HG03103 (cell line): Measurements from ENCODE around the gene CDK2AP2.

Experiments
- ATAC-seq: cut with Tn5 transposase; IDR thresholded peaks from one replicate; pipeline ENCODE4 v1.9.1; 2021; ENCODE audit warnings: low read depth; ENCODE audit not compliant: unreplicated experiment

CDK2AP2 gene

DNA sequence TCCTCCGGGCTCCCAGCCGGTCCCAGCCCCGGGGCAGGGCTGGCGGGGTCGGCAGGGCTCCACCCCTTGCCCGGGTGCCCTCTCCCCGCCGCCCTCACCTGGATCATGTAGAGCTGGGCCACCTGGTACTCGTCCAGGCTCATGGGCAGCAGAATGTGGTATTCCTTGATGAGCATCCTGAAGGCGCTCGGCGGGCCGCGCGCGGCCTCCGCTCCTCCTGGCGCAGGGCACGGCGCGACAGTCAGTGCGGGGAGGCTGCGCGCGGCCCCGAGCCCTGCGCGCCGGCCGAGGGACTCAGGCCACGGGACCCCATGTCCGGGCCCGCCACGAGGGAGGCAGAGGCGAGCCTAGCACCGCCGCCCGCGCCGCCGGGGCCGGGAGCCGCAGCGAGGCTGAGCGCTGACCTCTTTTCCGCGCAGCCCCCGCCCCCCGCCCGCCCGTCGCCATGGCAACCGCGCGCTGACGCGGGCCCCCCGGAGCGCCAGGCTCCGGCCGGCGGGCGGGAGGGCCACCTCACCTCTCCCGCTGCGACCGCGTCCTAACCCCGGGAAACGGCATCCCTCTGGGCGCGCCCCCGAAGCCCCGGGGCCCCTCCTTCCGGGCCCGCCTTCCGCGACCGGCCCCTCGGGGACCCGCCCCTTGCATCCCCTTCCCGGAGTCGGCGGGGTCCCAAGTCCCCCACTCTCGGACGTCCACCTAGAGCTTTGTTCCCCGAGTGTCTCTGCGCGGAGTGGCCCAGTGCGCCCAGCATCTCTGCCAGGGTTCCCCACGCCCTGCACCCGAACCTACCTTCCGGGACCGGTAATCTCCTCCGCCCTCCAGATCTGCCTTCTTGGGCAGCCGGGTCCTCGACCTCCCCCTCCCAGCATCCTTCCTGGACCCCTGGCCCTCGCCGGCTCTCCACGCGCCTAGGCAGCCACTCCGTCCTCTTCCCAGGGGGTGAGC, 3.7 kb downstream of the CDK2AP2 start:
- no peak for ATAC-seq

DNA sequence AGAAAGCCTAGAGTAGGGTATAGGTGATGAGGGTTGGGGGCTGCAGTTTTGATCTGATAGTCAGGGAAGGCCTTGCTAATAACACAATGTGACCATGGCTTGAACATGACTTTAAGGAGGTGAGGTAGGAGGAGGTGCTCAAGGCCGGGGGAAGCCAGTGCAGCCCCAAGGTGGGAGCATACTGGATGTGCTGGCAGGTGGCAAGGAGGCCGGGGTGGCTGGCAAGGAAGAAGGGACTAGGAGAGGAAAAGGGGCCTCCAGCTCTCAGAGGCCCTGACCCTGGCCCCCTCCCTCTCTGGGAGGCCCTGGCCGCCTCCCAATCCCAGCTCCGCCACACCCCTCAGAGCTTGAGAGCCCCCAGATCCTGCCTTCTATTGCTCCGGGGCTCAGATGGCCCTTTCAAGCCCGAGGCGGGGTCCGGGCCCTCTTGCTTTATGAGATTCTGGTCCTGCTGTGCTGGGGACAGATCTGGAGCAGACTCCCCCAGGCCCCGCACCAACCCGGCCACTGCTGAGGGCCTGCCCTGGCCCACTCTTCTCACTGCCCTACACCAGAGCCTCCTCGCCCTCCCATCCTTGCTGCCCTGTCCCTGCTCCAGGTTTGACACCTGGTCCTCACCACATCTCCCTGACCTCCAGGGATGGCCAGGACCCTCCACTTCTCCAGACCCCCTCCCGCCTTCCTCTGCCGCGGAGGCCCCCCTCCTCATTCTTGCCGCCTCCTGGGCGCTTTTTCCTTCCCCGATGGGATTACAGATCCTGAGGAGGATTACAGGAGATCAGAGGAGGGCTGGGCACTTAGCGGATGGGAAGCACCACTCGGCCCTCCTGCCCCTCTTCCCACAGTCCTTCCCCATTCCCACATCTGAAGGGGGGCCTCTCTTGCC, 4.6 kb downstream of the CDK2AP2 start:
- ATAC-seq = no peak

- no peak for ATAC-seq
Measured at GRCh38 chr11:67502328-67502979, 5.5 kb downstream of the CDK2AP2 start.

DNA sequence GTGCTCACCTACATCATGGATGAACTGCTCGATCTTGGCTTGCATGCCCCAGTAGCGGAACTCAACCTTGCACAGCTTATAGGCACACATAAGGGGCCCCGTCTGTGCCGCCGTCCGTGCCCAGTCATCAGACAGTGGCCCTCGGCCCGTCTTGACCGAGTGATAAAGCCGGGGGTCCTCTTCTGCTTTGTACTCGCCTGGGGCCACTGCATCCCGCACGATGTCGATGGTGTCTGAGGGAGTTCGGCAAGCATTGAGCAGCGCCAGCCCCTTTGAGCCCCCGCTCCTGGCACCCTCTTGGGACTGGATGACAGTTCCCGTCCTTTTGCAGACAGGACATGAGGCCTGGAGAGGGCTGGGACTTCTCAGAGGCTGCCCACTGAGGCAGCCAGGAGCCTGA, 6.1 kb downstream of the CDK2AP2 start:
- ATAC-seq = no peak

DNA sequence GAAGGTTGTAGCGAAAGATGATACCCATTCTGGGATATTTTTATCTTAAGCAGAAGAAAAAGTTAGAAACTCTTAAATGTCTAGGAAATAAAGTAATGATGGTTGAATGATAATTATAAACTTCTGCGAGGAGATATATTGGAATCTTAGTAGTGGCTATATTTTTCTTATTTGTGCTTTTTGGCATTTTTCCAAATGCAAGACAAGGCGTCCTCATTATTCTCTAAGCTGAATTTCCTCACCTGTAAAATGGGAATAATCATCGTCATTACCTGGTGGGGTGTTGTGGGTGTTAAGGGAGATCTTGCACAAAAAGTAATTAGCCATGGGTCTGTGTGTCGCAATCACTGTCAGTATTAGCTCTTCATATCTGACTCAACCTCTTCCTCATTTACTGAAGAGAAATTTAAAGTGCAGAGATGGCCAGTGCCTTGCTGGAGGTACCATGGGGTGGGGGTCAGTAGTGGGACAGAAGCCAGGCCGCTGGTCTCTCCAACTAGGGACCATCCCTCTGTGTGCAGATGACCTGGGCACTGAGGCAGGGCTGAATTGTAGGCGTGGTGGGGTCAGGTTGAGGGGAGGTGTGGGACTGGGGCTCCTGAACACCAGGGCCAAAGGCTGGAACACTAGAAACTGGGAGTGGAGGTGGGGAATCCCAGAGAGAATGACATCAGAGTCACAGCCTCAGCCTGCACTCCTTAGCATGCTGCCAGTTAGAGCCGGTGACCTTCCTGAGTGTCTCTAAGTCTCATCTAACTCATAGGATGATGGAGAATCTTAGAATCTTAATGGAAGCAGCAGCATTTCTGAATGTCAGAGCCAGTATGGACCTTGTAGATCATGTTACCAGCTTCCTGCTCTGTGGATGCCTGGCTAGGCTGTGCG, 6.9 kb downstream of the CDK2AP2 start:
- no peak for ATAC-seq

DNA sequence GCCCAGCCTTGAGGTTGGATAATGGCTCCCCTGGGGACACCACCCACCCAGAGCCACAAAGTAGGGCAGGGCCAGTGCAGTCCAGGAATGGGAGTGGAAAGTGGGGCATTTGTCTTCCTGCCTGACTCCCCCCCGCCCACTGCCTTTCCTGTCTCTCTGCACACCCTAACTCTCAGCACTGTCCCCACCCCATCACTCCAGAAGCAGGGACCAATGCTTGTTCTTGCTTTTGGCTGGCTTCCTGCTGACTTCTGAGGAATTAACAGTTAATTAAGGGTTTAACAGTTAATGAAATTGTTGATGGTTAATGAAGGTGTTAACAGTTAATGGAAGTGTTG, 7.5 kb downstream of the CDK2AP2 start:
- no peak for ATAC-seq

- no peak for ATAC-seq
Measured at GRCh38 chr11:67499808-67500483, 8.0 kb downstream of the CDK2AP2 start.

DNA sequence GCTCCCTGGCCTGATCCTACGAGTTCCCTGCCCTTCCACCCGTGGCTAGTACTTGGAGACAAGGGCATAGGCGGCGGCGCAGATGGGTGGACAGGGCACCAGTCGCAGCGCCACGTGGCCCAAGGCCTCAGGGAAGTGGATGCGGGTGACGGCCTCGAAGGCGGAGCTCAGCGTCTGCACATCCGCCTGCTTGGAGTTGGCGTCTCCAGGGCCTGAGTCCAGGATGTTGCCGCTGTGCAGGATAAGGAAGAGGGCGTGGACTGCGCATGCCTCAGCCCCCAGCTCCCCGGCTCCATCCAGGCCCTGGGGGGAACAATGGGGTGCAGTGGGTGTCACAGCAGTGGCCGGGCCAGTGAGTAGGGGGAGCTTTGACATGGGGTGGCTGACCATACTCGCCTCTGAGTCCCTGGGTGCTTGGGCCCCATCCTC, 9.4 kb downstream of the CDK2AP2 start:
- ATAC-seq = no peak

DNA sequence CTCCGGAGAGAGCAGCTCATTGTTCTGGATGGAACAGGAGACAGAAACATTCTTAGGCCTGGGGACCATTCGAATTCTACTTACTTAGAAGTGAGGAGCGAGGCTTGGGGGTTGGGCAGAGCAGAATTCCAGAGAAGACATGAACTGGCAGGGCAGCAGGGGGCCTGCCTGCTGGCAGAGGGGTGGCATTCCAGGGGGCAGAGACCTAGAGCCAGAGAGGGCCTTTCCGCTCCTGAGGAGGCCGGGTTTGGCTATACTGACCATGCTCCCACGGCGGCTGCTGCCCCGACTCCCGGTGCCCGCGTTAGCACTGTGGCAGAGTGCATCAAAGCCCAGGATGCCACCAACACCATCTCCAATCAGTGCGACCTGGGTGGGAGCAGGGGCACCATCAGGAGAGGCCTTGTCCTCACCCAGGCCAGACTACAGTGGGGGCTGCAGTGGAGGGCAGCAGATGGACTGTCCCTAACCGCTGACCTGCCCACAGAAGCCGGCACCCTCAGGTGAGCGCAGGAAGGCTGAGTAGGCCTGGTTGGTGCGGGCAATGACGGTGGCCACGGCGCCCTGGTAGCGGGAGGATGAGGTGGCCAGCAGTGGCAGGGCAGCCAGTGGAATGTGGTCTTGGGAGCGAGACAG, 10.2 kb downstream of the CDK2AP2 start:
- ATAC-seq = no peak

GRCh38 chr11:67496113-67496512, 11.8 kb downstream of the CDK2AP2 start:
- ATAC-seq = no peak

- ATAC-seq = no peak
Measured at GRCh38 chr11:67495234-67496005, 12.5 kb downstream of the CDK2AP2 start.

GRCh38 chr11:67494371-67495233, 13.4 kb downstream of the CDK2AP2 start:
- ATAC-seq = no peak

DNA sequence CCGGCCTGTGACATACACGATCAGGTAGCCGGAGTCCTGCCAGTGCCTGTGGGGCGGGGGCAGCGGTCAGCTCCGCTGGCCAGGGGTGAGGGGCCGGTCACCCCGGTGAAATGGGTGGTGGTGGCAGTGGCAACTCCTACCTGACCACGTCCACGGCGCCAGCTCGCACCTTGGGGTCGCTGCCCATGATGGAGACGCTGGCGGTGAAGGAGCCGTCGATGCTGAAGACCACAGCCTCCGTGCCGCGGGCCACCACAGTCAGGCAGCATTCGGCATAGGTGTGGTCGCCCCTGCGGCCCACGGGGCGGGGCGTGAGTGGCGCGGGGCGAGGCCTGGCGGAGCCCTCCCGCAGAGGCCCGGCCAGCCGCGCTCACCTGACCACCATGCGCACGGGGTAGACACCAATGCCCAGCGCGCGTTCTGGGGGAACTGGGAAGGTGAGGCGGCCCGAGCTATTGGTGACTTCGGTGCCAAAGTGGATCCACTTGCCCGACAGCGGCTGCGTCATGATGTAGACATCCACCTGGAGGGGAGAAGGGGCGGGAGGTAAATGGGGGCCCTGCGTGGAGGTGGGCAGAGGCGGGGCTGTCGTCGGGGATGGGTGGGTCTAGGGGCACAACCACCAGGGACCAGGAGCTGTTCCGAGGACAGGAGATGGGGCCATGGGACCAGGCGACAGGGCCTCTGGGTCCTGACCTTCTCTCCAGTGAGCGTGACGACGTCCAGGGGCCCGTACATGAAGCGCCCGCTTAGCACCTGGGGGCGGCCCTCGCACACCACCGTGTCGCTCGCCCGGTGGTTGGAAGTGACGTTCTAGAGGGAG, 14.2 kb downstream of the CDK2AP2 start:
- no peak for ATAC-seq

- ATAC-seq = no peak
Measured at GRCh38 chr11:67492801-67493547, 15.0 kb downstream of the CDK2AP2 start.

DNA sequence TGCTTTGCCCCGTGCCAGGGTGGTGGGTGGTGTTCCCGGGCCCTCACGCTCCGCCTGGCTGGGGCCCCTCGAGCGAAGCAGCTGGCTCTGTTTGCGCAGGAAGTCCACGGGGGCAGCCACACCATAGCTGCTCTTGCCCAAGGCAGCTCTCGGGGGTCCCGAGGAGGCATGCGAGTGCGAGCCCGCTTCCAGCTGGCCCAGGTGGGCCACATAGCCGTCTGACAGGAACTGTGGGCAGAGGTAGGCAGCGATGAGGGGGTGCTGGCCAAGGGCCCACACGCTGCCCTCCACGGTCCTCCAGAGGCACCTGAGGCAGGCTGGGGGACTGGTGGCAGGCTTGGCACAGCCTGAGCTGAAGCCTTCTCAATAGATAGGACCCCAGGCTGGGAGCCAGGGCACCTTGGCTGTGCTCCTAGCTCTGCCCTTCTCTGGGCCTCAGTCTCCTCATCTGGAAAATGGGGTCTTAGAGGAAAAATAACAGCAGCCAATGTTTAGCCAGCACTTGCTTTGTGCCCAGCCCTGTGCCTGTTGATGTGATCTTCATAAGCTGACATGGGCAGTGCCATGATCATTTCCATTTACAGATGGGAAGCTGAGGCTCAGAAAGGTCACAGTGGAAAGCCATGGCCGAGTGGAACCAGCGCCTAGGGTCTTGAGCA, 15.8 kb downstream of the CDK2AP2 start:
- no peak for ATAC-seq
